Testis (tissue), 2 donors: Measurements from ENCODE around the gene TM9SF2.
"Not testable (repeated sequence)": the region's sequence is repeated elsewhere in the genome, so short reads cannot be mapped to it uniquely, and the experiment has no call there.

Experiments used
- CTCF ChIP-seq, 3 experiments: fragments of 450-650 bp in 2 of 3; fragments of 200-600 bp in 1 of 3; sonication (generic) in 1 of 3; IDR thresholded peaks; one replicate each; pipeline ENCODE4 v1.5.1; 2016 to 2019; ENCODE audit warnings: antibody characterized with exemption in 3 of 3, mild to moderate bottlenecking in 2 of 3, moderate library complexity in 1 of 3
- POLR2A ChIP-seq: fragments of 450-650 bp; IDR thresholded peaks from one replicate; pipeline ENCODE4 v1.6.1; 2017; ENCODE audit warnings: antibody characterized with exemption, mild to moderate bottlenecking, moderate library complexity

GRCh38 chr13:99460802-99461201 is 40.5 kb upstream of the TM9SF2 start:
- TF ChIP-seq POLR2A; CTCF (IDR thresholded peaks at IDR 0.05): not testable (repeated sequence)
